GM12878 (cell line): ENCODE results near the gene FAM72A. TPM values are rescaled to one million over a fixed set of nuclear protein-coding genes. Genes with fewer than 3 reads are reported as not detected.
"Not testable (repeated sequence)": the region's sequence is repeated elsewhere in the genome, so short reads cannot be mapped to it uniquely, and the experiment has no call there.

ENCODE experiments used
- ATAC-seq: fragments of 200-7000 bp; cut with Tn5 transposase; 3 replicates; pipeline ENCODE4 v1.9.1; 2020; ENCODE audit warnings: mild to moderate bottlenecking, moderate library complexity
- BruUV-seq: library from RNA; stranded (reverse); fragments of 400-500 nt; replicated peaks from 2 replicates; lab custom pipeline; 2021; lab: Mats Ljungman, UMichigan
- CTCF ChIA-PET: fragments of 300-600 bp; sonication (Branson Sonifier 250); formaldehyde crosslinking; extraction: SDS; loops from one replicate; lab custom pipeline; 2021; ENCODE audit warnings: inconsistent platforms; lab: Yijun Ruan, JAX
- POLR2A ChIA-PET: fragments of 350-600 bp; formaldehyde crosslinking; extraction: SDS; loops from one replicate; lab custom pipeline; 2021; ENCODE audit warnings: inconsistent platforms; lab: Charles Lee
- RAD21 ChIA-PET: fragments of 300-600 bp; sonication (Branson Sonifier 250); formaldehyde crosslinking; loops from one replicate; lab custom pipeline; 2023; ENCODE audit warnings: antibody characterized with exemption; ENCODE audit not compliant: unreplicated experiment; lab: Charles Lee
- SMC1A ChIA-PET: fragments of 300-600 bp; sonication (Branson Sonifier 250); formaldehyde crosslinking; loops from one replicate; lab custom pipeline; 2023; ENCODE audit not compliant: unreplicated experiment, uncharacterized antibody; lab: Charles Lee
- DNase-seq: peaks from one replicate; pipeline ENCODE4 v3.0.0-alpha.2; 2011; ENCODE audit warnings: low read depth, low spot score
- FAIRE-seq: peaks from 3 replicates; lab custom pipeline; 2011; peaks lifted over from hg19 to GRCh38; lab: Jason Lieb, UNC
- H2AFZ ChIP-seq: 2 replicates; pipeline ENCODE4 v1.6.0; 2011; ENCODE audit warnings: low read depth, low read length, control low read depth; ENCODE audit not compliant: control insufficient read depth
- H3K27ac ChIP-seq: 2 replicates; pipeline ENCODE4 v1.5.1; 2011; ENCODE audit warnings: control low read depth; ENCODE audit not compliant: control insufficient read depth, insufficient read depth
- H3K27me3 ChIP-seq, 2 experiments: replicated peaks in 1 of 2; 2 replicates each; pipeline versions ENCODE4 v1.6.0 to v1.6.1; 2011; ENCODE audit warnings: low read length in 1 of 2; ENCODE audit not compliant: control insufficient read depth in 2 of 2, insufficient read depth in 2 of 2
- H3K36me3 ChIP-seq, 2 experiments: 2 replicates each; pipeline ENCODE4 v1.5.1; 2011; ENCODE audit warnings: low read length in 1 of 2; ENCODE audit not compliant: control insufficient read depth in 2 of 2, insufficient read depth in 2 of 2
- H3K4me1 ChIP-seq: 2 replicates; pipeline ENCODE4 v1.6.1; 2011; ENCODE audit warnings: mild to moderate bottlenecking, low read length, moderate library complexity, mixed read lengths; ENCODE audit not compliant: control insufficient read depth, insufficient read depth
- H3K4me2 ChIP-seq: 2 replicates; pipeline ENCODE4 v1.6.0; 2011; ENCODE audit warnings: control low read depth; ENCODE audit not compliant: control insufficient read depth, insufficient read depth
- H3K4me3 ChIP-seq: fragments of 200-600 bp; sonication (generic); 2 replicates; pipeline ENCODE4 v1.5.1; 2016
- H3K79me2 ChIP-seq: 2 replicates; pipeline ENCODE4 v1.6.0; 2011; ENCODE audit warnings: low read length; ENCODE audit not compliant: control insufficient read depth, insufficient read depth
- H3K9ac ChIP-seq: 2 replicates; pipeline ENCODE4 v1.8.0; 2011; ENCODE audit warnings: low read length, control low read depth, mixed read lengths; ENCODE audit not compliant: control insufficient read depth, insufficient read depth
- H3K9me3 ChIP-seq: replicated peaks from 3 replicates; pipeline ENCODE4 v1.5.1; 2011; ENCODE audit warnings: mild to moderate bottlenecking, low read length; ENCODE audit not compliant: control insufficient read depth, insufficient read depth
- H4K20me1 ChIP-seq: 2 replicates; pipeline ENCODE4 v1.6.0; 2011; ENCODE audit not compliant: control insufficient read depth, insufficient read depth
- WGBS: methylation state at CpG from one replicate; pipeline ENCODE4 v1.1.6; 2016; ENCODE audit warnings: low lambda C conversion rate; ENCODE audit not compliant: insufficient replicate concordance, insufficient coverage; ENCODE audit errors: missing lambda C conversion rate; 5-methylcytosine and 5-hydroxymethylcytosine counted together
- in situ Hi-C: fragments of 300-500 bp; cut with MboI; formaldehyde crosslinking; loops from 9 replicates; pipeline ENCODE4 v1.14.3; 2018; ENCODE audit warnings: mixed read lengths
- intact Hi-C: fragments of 100-400 bp; cut with micrococcal nuclease; formaldehyde crosslinking; loops from one replicate; pipeline ENCODE4 v1.14.2; 2022; ENCODE audit not compliant: unreplicated experiment
- polyA plus RNA-seq, 11 experiments: library from polyadenylated mRNA; depleted of rRNA in 4 of 11; unstranded in 6 of 11; stranded (reverse) in 5 of 11; fragments of >200 nt; fragmentation: Nextera tagmentation in 4 of 11; fragmentation: Illumina TruSeq in 1 of 11; extraction: Ambion mirVana in 4 of 11; extraction: Trizol in 1 of 11; gene quantifications; 1 replicate in 1 of 11; 2 replicates in 10 of 11; pipeline versions ENCODE4 v1.2.1 to v1.2.3, GENCODE V29; 2011 to 2016; ENCODE audit warnings: inconsistent platforms in 2 of 11, missing spikeins in 2 of 11, low read depth in 1 of 11
- total RNA-seq, 4 experiments: library from RNA; depleted of rRNA in 3 of 4; stranded (reverse); fragments of >200 nt in 3 of 4; fragmentation: Illumina TruSeq in 1 of 4; extraction: Trizol in 1 of 4; gene quantifications; 2 replicates each; pipeline versions ENCODE4 v1.2.1 to v1.2.3, GENCODE V29; 2013 to 2021

FAM72A gene
- total and polyA plus RNA-seq, 10 of the 15 experiments (the other 5 are each of a cell fraction or from before 2014, with no cell fraction given), result 7.5 to 36.7 (median 18.6) TPM

DNA sequence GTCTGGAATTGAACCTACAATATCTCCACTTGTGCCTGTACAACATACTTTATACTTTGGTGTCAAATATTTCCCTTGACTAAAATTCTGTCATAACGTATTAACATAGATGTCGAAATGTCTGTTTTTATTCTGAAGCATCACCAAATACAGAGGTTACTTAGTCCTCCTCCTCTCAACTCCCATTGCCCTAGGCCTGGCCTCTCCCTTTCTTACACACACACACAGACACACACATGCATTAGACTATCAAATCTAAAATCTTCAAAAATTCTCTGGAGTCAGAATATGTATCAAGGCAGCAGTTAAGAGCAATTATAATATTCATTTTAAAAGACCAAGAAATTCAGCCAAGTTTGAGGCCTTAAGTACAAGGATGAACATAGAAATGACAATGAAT lies 7.5 kb downstream of the FAM72A start:
- DNase-seq, SMC1A ChIA-PET, H3K27ac ChIP-seq, H3K27me3 ChIP-seq, H3K4me2 ChIP-seq, intact Hi-C loops, H3K79me2 ChIP-seq, in situ Hi-C loops, ATAC-seq, H3K9me3 ChIP-seq, FAIRE-seq, H3K9ac ChIP-seq, CTCF ChIA-PET, H2AFZ ChIP-seq, H4K20me1 ChIP-seq, H3K4me1 ChIP-seq, H3K4me3 ChIP-seq, RAD21 ChIA-PET, POLR2A ChIA-PET, H3K36me3 ChIP-seq: not testable (repeated sequence)
- BruUV-seq, result TSS peak; percentile 59
- WGBS, result no CpG with 5 or more reads among the region's 2 CpGs

- intact Hi-C loops, H2AFZ ChIP-seq, in situ Hi-C loops, H3K4me3 ChIP-seq, RAD21 ChIA-PET, FAIRE-seq, H3K9ac ChIP-seq, H3K27ac ChIP-seq, H3K36me3 ChIP-seq, ATAC-seq, H3K79me2 ChIP-seq, H3K27me3 ChIP-seq, BruUV-seq, H3K4me1 ChIP-seq, DNase-seq, H3K9me3 ChIP-seq, SMC1A ChIA-PET, CTCF ChIA-PET, H4K20me1 ChIP-seq, H3K4me2 ChIP-seq, POLR2A ChIA-PET: not testable (repeated sequence)
- WGBS, result 95% methylated on average over 2 of the region's 4 CpGs
These were observed 15.8 kb downstream of the FAM72A start for GRCh38 chr1:206186826-206187225.

GRCh38 chr1:206185778-206186177 lies 16.9 kb downstream of the FAM72A start:
- WGBS, result no CpG with 5 or more reads among the region's 3 CpGs
- CTCF ChIA-PET, H3K27me3 ChIP-seq, intact Hi-C loops, H3K36me3 ChIP-seq, H2AFZ ChIP-seq, H3K9me3 ChIP-seq, DNase-seq, RAD21 ChIA-PET, FAIRE-seq, BruUV-seq, ATAC-seq, H3K9ac ChIP-seq, H3K27ac ChIP-seq, H3K79me2 ChIP-seq, H3K4me3 ChIP-seq, SMC1A ChIA-PET, H3K4me2 ChIP-seq, in situ Hi-C loops, H3K4me1 ChIP-seq, POLR2A ChIA-PET, H4K20me1 ChIP-seq: not testable (repeated sequence)

- H3K27me3 ChIP-seq, CTCF ChIA-PET, H3K4me2 ChIP-seq, RAD21 ChIA-PET, POLR2A ChIA-PET, H3K4me3 ChIP-seq, SMC1A ChIA-PET, ATAC-seq, H3K79me2 ChIP-seq, in situ Hi-C loops, H3K9ac ChIP-seq, H2AFZ ChIP-seq, intact Hi-C loops, H4K20me1 ChIP-seq, BruUV-seq, H3K27ac ChIP-seq, H3K36me3 ChIP-seq, H3K9me3 ChIP-seq, H3K4me1 ChIP-seq, FAIRE-seq, DNase-seq: not testable (repeated sequence)
- WGBS, result no CpG with 5 or more reads among the region's 2 CpGs
These were observed 18.9 kb downstream of the FAM72A start for GRCh38 chr1:206183788-206184187.
